GM19025 (cell line): ENCODE results near the gene CCBE1.
"Not testable (repeated sequence)": the region's sequence is repeated elsewhere in the genome, so short reads cannot be mapped to it uniquely, and the experiment has no call there.

Experiments used
- ATAC-seq: cut with Tn5 transposase; IDR thresholded peaks from one replicate; pipeline ENCODE4 v1.9.1; 2021; ENCODE audit warnings: mild to moderate bottlenecking, low read depth, moderate library complexity; ENCODE audit not compliant: unreplicated experiment

Gene CCBE1

GRCh38 chr18:59697236-59697932 lies at the start of gene CCBE1:
Gene CCBE1, minus strand, starts transcription at chr18:59697423.
- no peak for ATAC-seq

GRCh38 chr18:59744271-59744721 lies 47.1 kb upstream of the CCBE1 start:
- no peak for ATAC-seq

GRCh38 chr18:59743566-59743965 lies 46.3 kb upstream of the CCBE1 start:
- no peak for ATAC-seq

GRCh38 chr18:59742325-59743111 lies 45.3 kb upstream of the CCBE1 start:
- no peak for ATAC-seq

- no peak for ATAC-seq
These were observed 42.9 kb upstream of the CCBE1 start for GRCh38 chr18:59740141-59740540.

GRCh38 chr18:59737776-59738300 lies 40.6 kb upstream of the CCBE1 start:
- ATAC-seq = no peak

- ATAC-seq = not testable (repeated sequence)
These were observed 40.1 kb upstream of the CCBE1 start for GRCh38 chr18:59737335-59737734.

GRCh38 chr18:59736061-59736460 lies 38.8 kb upstream of the CCBE1 start:
- no peak for ATAC-seq

GRCh38 chr18:59735269-59735860 lies 38.1 kb upstream of the CCBE1 start:
- ATAC-seq = no peak

- no peak for ATAC-seq
These were observed 36.2 kb upstream of the CCBE1 start for GRCh38 chr18:59733421-59733820.

GRCh38 chr18:59730896-59731295 lies 33.7 kb upstream of the CCBE1 start:
- ATAC-seq = no peak

GRCh38 chr18:59729781-59730180 lies 32.6 kb upstream of the CCBE1 start:
- no peak for ATAC-seq

GRCh38 chr18:59728816-59729215 lies 31.6 kb upstream of the CCBE1 start:
- no peak for ATAC-seq

- no peak for ATAC-seq
These were observed 27.9 kb upstream of the CCBE1 start for GRCh38 chr18:59725142-59725541.

- ATAC-seq = no peak
These were observed 26.9 kb upstream of the CCBE1 start for GRCh38 chr18:59724103-59724502.

- no peak for ATAC-seq
These were observed 24.7 kb upstream of the CCBE1 start for GRCh38 chr18:59721931-59722330.

- ATAC-seq = no peak
These were observed 24.0 kb upstream of the CCBE1 start for GRCh38 chr18:59721211-59721610.

- no peak for ATAC-seq
These were observed 22.4 kb upstream of the CCBE1 start for GRCh38 chr18:59719544-59720181.

GRCh38 chr18:59718464-59719157 lies 21.4 kb upstream of the CCBE1 start:
- ATAC-seq = no peak

GRCh38 chr18:59718108-59718463 lies 20.9 kb upstream of the CCBE1 start:
- ATAC-seq = no peak
